HG02938 (cell line): ENCODE data around the gene CBFA2T3.

Source experiments
- ATAC-seq: cut with Tn5 transposase; IDR thresholded peaks from one replicate; pipeline ENCODE4 v1.9.1; 2021; ENCODE audit warnings: mild to moderate bottlenecking, moderate library complexity; ENCODE audit not compliant: unreplicated experiment

CBFA2T3 gene

GRCh38 chr16:88977812-88978607 lies 1.0 kb upstream of the CBFA2T3 start:
- ATAC-seq: no peak

- no peak for ATAC-seq
Observed at GRCh38 chr16:88976366-88977017, 515 bp downstream of the CBFA2T3 start.

- ATAC-seq: no peak
Observed at GRCh38 chr16:88975511-88976061, 1.4 kb downstream of the CBFA2T3 start.

GRCh38 chr16:88974916-88975215 lies 2.1 kb downstream of the CBFA2T3 start:
- ATAC-seq: no peak

GRCh38 chr16:88974080-88974915 lies 2.7 kb downstream of the CBFA2T3 start:
- ATAC-seq: no peak

- ATAC-seq: no peak
Observed at GRCh38 chr16:88973415-88974050, 3.5 kb downstream of the CBFA2T3 start.

- ATAC-seq: no peak
Observed at GRCh38 chr16:88973007-88973410, 4.0 kb downstream of the CBFA2T3 start.

- ATAC-seq: no peak
Observed at GRCh38 chr16:88972349-88972748, 4.7 kb downstream of the CBFA2T3 start.

GRCh38 chr16:88971371-88972097 lies 5.5 kb downstream of the CBFA2T3 start:
- ATAC-seq: no peak

- ATAC-seq: no peak
Observed at GRCh38 chr16:88970539-88971065, 6.4 kb downstream of the CBFA2T3 start.

- no peak for ATAC-seq
Observed at GRCh38 chr16:88970050-88970449, 7.0 kb downstream of the CBFA2T3 start.

- no peak for ATAC-seq
Observed at GRCh38 chr16:88969361-88969831, 7.6 kb downstream of the CBFA2T3 start.

- peak; percentile 3 for ATAC-seq
Observed at GRCh38 chr16:88968589-88969280, 8.3 kb downstream of the CBFA2T3 start.

GRCh38 chr16:88967830-88968588 lies 9.0 kb downstream of the CBFA2T3 start:
- ATAC-seq: peak; percentile 41

- no peak for ATAC-seq
Observed at GRCh38 chr16:88966986-88967829, 9.8 kb downstream of the CBFA2T3 start.

GRCh38 chr16:88965826-88966480 lies 11.1 kb downstream of the CBFA2T3 start:
- no peak for ATAC-seq

GRCh38 chr16:88965411-88965810 lies 11.6 kb downstream of the CBFA2T3 start:
- ATAC-seq: no peak
